DND-41 (cell line): Measurements from ENCODE around the gene RFX1.

Experiments used
- ATAC-seq: fragments of 200-7000 bp; cut with Tn5 transposase; 3 replicates; pipeline ENCODE4 v1.9.1; 2021; ENCODE audit warnings: low read depth; ENCODE audit not compliant: insufficient read depth
- DNase-seq: peaks from one replicate; pipeline ENCODE4 v3.0.0-alpha.2; 2020
- H2AFZ ChIP-seq: 2 replicates; pipeline ENCODE4 v1.6.0; 2012; ENCODE audit warnings: low read depth, low read length
- H3K27ac ChIP-seq: 2 replicates; pipeline ENCODE4 v1.5.1; 2012; ENCODE audit warnings: low read length, inconsistent platforms
- H3K27me3 ChIP-seq: fragments of 200-600 bp; sonication (generic); 2 replicates; pipeline ENCODE4 v1.6.0; 2012; ENCODE audit warnings: low read length, mild to moderate bottlenecking, inconsistent platforms; ENCODE audit not compliant: insufficient read depth, poor library complexity
- H3K36me3 ChIP-seq: 2 replicates; pipeline ENCODE4 v1.5.1; 2012; ENCODE audit warnings: low read length, inconsistent platforms; ENCODE audit not compliant: insufficient read depth
- H3K4me1 ChIP-seq: 2 replicates; pipeline ENCODE4 v1.5.1; 2012; ENCODE audit warnings: mild to moderate bottlenecking, low read length; ENCODE audit not compliant: insufficient read depth
- H3K4me2 ChIP-seq: 2 replicates; pipeline ENCODE4 v1.6.0; 2012; ENCODE audit warnings: mild to moderate bottlenecking, moderate library complexity, low read length, inconsistent platforms; ENCODE audit not compliant: insufficient read depth
- H3K4me3 ChIP-seq, 2 experiments: fragments of 200-600 bp in 1 of 2; shearing (Covaris generic) in 1 of 2; 2 replicates each; pipeline ENCODE4 v1.5.1; 2012 to 2016; ENCODE audit warnings: inconsistent platforms in 2 of 2, low read length in 2 of 2, mild to moderate bottlenecking in 2 of 2, low read depth in 1 of 2, moderate library complexity in 1 of 2
- H3K79me2 ChIP-seq: 2 replicates; pipeline ENCODE4 v1.6.0; 2012; ENCODE audit warnings: low read length, inconsistent platforms; ENCODE audit not compliant: insufficient read depth
- H3K9ac ChIP-seq: 2 replicates; pipeline ENCODE4 v1.6.0; 2012; ENCODE audit warnings: low read depth, mild to moderate bottlenecking, inconsistent platforms, low read length, moderate library complexity
- H3K9me3 ChIP-seq: 2 replicates; pipeline ENCODE4 v1.5.1; 2012; ENCODE audit warnings: low read length, moderate library complexity, mild to moderate bottlenecking, inconsistent platforms; ENCODE audit not compliant: insufficient read depth, severe bottlenecking
- H4K20me1 ChIP-seq: 2 replicates; pipeline ENCODE4 v1.6.0; 2012; ENCODE audit warnings: low read length; ENCODE audit not compliant: insufficient read depth
- CTCF ChIP-seq: IDR thresholded peaks from 2 replicates; pipeline ENCODE4 v1.5.1; 2012; ENCODE audit warnings: borderline replicate concordance, low read length, moderate library complexity, mild to moderate bottlenecking; ENCODE audit not compliant: poor library complexity, severe bottlenecking; ENCODE audit errors: extremely low read depth
- EZH2 ChIP-seq: IDR thresholded peaks from 3 replicates; pipeline ENCODE4 v1.6.1; 2012; ENCODE audit warnings: borderline replicate concordance, low read depth, mild to moderate bottlenecking, moderate library complexity, low read length, inconsistent platforms; ENCODE audit not compliant: severe bottlenecking

Gene RFX1

DNA sequence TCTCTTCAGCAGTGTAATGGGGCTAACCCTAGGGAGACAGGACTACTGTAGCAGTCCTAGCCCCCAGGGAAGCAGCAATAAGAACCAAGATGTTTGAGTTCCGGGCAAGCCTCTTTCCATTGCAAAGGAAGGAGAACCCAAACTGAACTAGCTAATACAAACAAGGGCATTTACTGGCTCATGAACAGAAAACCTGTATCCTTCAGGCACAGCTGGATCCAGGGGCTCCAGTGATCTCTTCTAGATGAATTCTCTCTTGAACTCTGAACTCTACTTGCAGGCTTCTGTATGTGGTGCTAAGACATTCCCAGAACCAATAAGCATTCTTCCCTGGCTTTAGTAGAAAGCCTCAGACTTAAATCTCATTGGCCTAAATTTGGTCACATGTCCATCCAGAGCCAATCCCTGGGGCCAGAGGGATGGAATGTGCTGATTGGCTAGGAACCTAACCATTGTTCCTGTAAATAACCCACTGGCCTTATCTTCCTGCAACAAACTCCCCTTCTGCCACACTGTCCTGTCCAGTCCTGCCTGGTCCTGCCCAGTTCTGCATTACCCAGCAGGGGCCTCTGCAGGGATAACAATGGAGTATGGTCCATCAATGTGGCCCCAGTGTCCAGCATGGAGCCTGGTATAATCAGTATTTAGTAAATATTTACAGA is 64.0 kb downstream of the RFX1 start:
- Histone ChIP-seq H3K9me3 (no peaks in the 10 kb centered on the region), H3K4me2 (no peak overlapping the region), H3K4me1 (no peaks in the 10 kb centered on the region), H3K9ac (no peak overlapping the region), H2AFZ (peak overlapping the region; percentile 16; the same call in 1 of the 2 replicates), H3K27me3 (no peaks in the 10 kb centered on the region), H3K79me2 (no peaks in the 10 kb centered on the region), H4K20me1 (no peaks in the 10 kb centered on the region), H3K36me3 (no peaks in the 10 kb centered on the region), H3K4me3 (no peak overlapping the region), H3K27ac (no peak overlapping the region)
- DNase-seq (no peak), ATAC-seq (peak; percentile 14; the same call in 1 of the 3 replicates)
- no peak for TF ChIP-seq CTCF
- no peak for TF ChIP-seq EZH2

DNA sequence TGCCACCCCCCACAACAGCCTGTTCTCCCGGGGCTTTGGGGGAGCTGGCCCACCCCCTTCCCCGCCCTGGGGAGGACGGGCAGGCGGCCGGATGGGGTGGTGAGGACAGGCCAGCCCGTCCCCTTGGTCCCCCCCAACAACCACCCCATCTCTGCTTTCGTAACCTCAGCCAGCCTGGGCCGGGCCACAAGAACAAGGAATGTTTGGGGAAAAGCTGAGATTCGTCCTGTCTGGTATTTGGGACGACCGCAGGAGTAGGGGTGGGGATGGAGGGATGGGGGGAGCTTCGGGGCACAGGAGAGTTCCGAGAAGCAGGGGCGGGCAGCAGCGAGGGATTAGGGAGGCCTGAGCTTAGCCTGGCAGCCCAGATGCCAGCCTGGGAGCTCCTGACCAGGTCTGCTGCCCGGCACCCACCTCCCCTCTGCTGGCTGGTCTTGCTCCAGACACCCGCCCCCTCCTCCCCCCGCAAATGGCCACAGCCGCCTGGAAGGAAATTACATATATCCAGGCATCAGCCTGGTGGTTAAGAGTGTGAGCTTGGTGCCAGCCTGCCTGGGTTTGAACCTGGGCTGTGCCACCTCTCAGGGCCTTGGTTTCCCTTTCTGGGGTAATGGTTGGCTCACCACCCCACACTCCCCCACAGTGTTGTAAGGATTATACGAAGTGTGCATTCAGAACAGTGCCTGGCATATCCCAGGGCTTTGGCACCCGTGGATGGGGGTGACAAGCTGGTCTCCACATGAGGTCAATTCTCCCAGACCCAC is 67.6 kb downstream of the RFX1 start, which contains the start of gene PODNL1:
PODNL1 (minus strand) TSS at position 117 of the 764 bp plus-strand sequence. CDS start 236 bp downstream, outside the sequence.
- ATAC-seq (no peak), DNase-seq (no peak)
- H2AFZ ChIP-seq, result no peak within 1 kb of the TSS
- H4K20me1 ChIP-seq, result no peaks in the 10 kb centered on the region
- no peak within 1 kb of the TSS for H3K27ac ChIP-seq
- no peak within 1 kb of the TSS for H3K4me2 ChIP-seq
- H3K9ac ChIP-seq, result no peak within 1 kb of the TSS
- H3K4me1 ChIP-seq, result no peaks in the 10 kb centered on the region
- TF ChIP-seq EZH2 (no peak), CTCF (no peak)
- H3K27me3 ChIP-seq, result no peaks in the 10 kb centered on the region
- no peaks in the 10 kb centered on the region for H3K79me2 ChIP-seq
- no peaks in the 10 kb centered on the region for H3K9me3 ChIP-seq
- H3K4me3 ChIP-seq, result no peak within 1 kb of the TSS
- H3K36me3 ChIP-seq, result no peaks in the 10 kb centered on the region

GRCh38 chr19:13937479-13938300 is 68.4 kb downstream of the RFX1 start:
- no peak overlapping the region for H3K4me3 ChIP-seq
- no peak overlapping the region for H3K4me2 ChIP-seq
- DNase-seq (no peak), ATAC-seq (no peak)
- H3K27ac ChIP-seq, result no peak overlapping the region
- H3K79me2 ChIP-seq, result no peaks in the 10 kb centered on the region
- H3K9me3 ChIP-seq, result no peaks in the 10 kb centered on the region
- H3K36me3 ChIP-seq, result no peaks in the 10 kb centered on the region
- H4K20me1 ChIP-seq, result no peaks in the 10 kb centered on the region
- H3K9ac ChIP-seq, result no peak overlapping the region
- TF ChIP-seq CTCF, result no peak
- no peak for TF ChIP-seq EZH2
- H3K4me1 ChIP-seq, result no peaks in the 10 kb centered on the region
- no peaks in the 10 kb centered on the region for H3K27me3 ChIP-seq
- no peak overlapping the region for H2AFZ ChIP-seq
